Brain microvascular endothelial cell (primary cell): ENCODE results near the gene MYO7A.

Experiments
- DNase-seq: peaks from one replicate; pipeline ENCODE4 v3.0.0-alpha.2; 2020
- H3K27ac ChIP-seq: fragments of 250-450 bp; sonication (Bioruptor Pico); 2 replicates; pipeline ENCODE4 v1.5.1; 2020; ENCODE audit warnings: mild to moderate bottlenecking, moderate library complexity
- H3K27me3 ChIP-seq: fragments of 250-450 bp; sonication (Bioruptor Pico); replicated peaks from 2 replicates; pipeline ENCODE4 v1.5.1; 2020; ENCODE audit warnings: mild to moderate bottlenecking
- H3K36me3 ChIP-seq: fragments of 250-450 bp; sonication (Bioruptor Pico); replicated peaks from 2 replicates; pipeline ENCODE4 v1.5.1; 2020; ENCODE audit warnings: mild to moderate bottlenecking
- H3K4me3 ChIP-seq: 2 replicates; pipeline ENCODE4 v1.5.1; 2011; ENCODE audit warnings: low read depth, mild to moderate bottlenecking, control low read depth, low read length, moderate library complexity
- CTCF ChIP-seq: IDR thresholded peaks from 2 replicates; pipeline ENCODE4 v1.5.1; 2011; ENCODE audit warnings: low read depth, mild to moderate bottlenecking, moderate library complexity, low read length, control low read depth, inconsistent platforms; ENCODE audit errors: missing control alignments
- in situ Hi-C: cut with HindIII; loops from 2 replicates; pipeline ENCODE4 v1.10.0; 2017; ENCODE audit warnings: low sequenced_read_pairs, low pct_ligation_motif_present

Gene MYO7A

GRCh38 chr11:77126156-77126775 is 1.8 kb upstream of the MYO7A start:
- Histone ChIP-seq H3K27ac (no peak overlapping the region), H3K4me3 (no peak overlapping the region), H3K36me3 (peaks cover 4% of the 10 kb centered on the region), H3K27me3 (no peaks in the 10 kb centered on the region)
- TF ChIP-seq CTCF, result no peak
- no peak for DNase-seq
- in situ Hi-C loops, result no loop called here

GRCh38 chr11:77126861-77127234 is 1.2 kb upstream of the MYO7A start:
- peaks cover 4% of the 10 kb centered on the region for H3K36me3 ChIP-seq
- H3K4me3 ChIP-seq, result peak overlapping the region; percentile 51
- no peaks in the 10 kb centered on the region for H3K27me3 ChIP-seq
- DNase-seq, result no peak
- no peak overlapping the region for H3K27ac ChIP-seq
- in situ Hi-C loops, result no loop called here
- no peak for TF ChIP-seq CTCF

- H3K27me3 ChIP-seq, result no peaks in the 10 kb centered on the region
- TF ChIP-seq CTCF, result peak; percentile 100
Observed at GRCh38 chr11:77127235-77127911, 673 bp upstream of the MYO7A start.

GRCh38 chr11:77129069-77129841 is 1.2 kb downstream of the MYO7A start:
- Histone ChIP-seq H3K27me3 (no peaks in the 10 kb centered on the region), H3K4me3 (no peak overlapping the region), H3K27ac (no peak overlapping the region), H3K36me3 (no peaks in the 10 kb centered on the region)
- in situ Hi-C loops, result no loop called here
- TF ChIP-seq CTCF, result no peak
- no peak for DNase-seq

More at GRCh38 chr11:77127235-77127911, 673 bp upstream of the MYO7A start:
- peaks cover 4% of the 10 kb centered on the region for H3K36me3 ChIP-seq
- H3K27ac ChIP-seq, result no peak overlapping the region
- H3K4me3 ChIP-seq, result peak overlapping the region; percentile 51
- no peak for DNase-seq
- in situ Hi-C loops, result no loop called here

- DNase-seq, result no peak
- no peak overlapping the region for H3K4me3 ChIP-seq
- in situ Hi-C loops, result no loop called here
- H3K27ac ChIP-seq, result no peak overlapping the region
- no peak for TF ChIP-seq CTCF
- no peaks in the 10 kb centered on the region for H3K36me3 ChIP-seq
- H3K27me3 ChIP-seq, result no peaks in the 10 kb centered on the region
Observed at GRCh38 chr11:77129842-77130756, 2.1 kb downstream of the MYO7A start.
